HG03159 (cell line): ENCODE data around the gene CLDN14.

Experiments
- ATAC-seq: cut with Tn5 transposase; IDR thresholded peaks from one replicate; pipeline ENCODE4 v1.9.1; 2021; ENCODE audit warnings: mild to moderate bottlenecking, moderate library complexity; ENCODE audit not compliant: unreplicated experiment

The CLDN14 gene

DNA sequence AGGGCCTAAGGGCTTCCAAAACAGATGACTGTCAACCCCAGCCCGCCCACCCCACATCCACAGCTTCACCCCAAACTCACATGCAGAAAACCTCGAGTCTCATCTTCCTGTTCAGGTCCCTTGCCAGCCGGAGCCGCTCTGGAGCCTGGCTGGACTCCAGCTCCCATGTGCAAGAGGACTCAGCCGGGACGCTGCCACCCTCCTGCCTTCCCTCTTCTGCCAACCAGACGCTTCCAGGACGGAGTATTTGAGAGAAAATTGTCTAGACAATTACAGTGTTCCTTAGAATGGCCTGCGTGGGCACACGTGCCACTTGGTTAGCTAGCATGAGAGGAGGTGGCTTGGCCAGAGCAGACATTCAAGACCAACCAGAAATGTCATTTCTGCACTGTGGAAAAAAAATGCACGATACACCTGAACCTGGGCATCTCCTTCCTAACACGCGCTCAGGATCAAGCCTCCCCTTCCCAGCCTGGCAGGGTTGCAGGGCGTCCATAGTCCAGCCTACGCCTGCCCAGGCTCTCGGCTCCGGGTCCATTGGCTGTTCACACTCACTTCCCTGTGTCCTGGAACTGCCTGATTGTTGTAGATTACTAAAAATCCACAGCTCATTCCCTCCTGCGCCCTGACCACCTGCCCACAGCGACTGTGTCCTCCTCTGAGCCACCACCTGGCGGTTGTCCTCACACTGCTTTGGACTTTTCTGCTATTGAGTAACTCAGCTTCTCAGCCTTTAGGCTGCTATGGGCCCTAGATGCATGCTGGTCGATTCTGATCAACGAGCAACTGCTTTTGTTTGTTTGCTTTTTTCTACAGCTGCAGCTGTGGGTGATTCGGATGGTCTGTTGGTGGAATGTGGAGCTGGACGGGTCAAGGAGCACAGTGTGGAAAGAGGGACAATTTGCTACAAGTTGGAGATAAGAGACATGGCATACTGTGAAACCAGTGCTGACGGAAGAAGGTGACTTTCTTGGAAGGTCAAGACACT lies at the start of gene CLDN14:
CLDN14 (minus strand) TSS at position 708 of the 988 bp plus-strand sequence. CDS start 18,427 bp downstream, outside the sequence.
- ATAC-seq = no peak

DNA sequence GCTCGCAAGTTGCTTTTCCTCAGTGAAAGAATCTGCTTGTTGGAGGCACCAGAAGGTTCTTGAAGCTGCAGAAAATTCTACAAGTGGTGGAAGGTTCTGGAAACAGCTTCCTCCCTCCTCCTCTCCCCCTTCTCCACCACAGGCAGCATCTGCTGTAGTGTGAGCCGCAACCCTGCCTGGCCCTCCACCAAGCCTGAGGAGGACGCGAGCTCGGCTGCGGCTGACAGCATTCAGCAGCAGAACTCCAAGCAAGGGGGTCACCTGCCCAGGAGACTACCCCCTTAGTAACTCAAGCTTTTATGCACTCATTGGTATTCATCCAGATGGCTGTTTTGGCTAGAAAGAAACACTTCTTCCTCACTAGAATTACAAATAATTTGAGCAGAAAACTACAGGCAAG lies 48.8 kb upstream of the CLDN14 start:
- no peak for ATAC-seq

GRCh38 chr21:36527317-36527716 lies 47.4 kb upstream of the CLDN14 start:
- no peak for ATAC-seq

DNA sequence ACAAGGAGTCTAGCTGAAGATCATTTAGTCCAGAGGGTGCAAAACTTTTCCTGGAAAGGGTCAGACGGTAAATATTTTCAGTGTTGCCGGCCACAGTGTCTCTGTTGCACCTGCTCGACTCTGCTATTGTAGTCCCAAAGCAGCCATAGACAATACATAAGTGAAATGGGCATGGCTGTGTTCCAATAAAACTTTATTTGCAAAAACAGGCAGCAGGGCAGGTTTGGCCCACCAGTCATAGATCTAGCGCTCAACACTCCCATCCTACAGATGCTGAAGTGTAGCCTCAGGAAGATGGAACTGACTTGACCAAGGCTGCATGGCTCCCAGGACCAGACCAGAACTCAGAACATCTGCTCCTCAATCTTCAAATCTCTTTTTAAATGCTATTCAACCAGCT lies 46.2 kb upstream of the CLDN14 start:
- ATAC-seq = no peak

DNA sequence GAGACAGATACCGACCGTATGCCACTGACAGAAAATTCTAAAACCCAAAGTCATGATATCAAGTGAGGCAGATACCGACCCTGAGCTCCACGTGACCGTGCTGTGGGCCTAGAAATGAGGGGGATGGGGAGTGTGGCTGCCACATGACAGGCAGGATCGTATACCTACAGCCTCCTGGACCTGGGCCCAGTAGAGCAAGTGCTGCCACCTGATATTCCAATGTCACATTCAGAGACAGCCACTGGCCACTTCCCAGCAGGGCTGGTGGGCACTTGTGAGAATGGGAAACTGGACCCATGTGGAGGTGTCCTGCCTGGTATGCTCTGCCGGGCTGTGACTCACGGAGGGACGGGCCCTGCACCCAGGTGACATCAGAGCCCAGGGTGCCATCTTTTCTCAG lies 44.6 kb upstream of the CLDN14 start:
- ATAC-seq = no peak

- no peak for ATAC-seq
These were observed 42.4 kb upstream of the CLDN14 start for GRCh38 chr21:36522219-36522808.

GRCh38 chr21:36518883-36519492 lies 39.1 kb upstream of the CLDN14 start:
- no peak for ATAC-seq

GRCh38 chr21:36517366-36518075 lies 37.6 kb upstream of the CLDN14 start:
- no peak for ATAC-seq

- ATAC-seq = no peak
These were observed 36.4 kb upstream of the CLDN14 start for GRCh38 chr21:36516281-36516680.

DNA sequence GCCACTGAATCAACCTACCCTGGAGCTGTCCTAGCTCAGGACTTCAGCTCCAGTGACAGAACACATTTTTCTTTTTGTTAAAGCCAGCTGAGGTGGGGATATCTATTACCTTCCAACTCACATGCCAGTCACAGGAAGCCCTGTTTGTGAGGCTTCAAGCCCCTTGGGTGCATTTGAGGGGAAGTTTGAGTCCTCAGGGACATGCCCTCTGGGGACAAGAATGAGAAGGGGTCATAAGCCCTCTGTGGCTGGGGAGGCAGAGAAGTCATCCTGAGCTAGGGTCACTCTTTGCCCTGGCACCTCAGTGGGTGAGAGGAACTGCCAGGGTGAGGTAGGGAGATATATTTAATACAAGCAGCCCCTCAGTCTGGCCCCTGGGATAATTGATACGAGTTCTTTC lies 33.5 kb upstream of the CLDN14 start:
- ATAC-seq = no peak

DNA sequence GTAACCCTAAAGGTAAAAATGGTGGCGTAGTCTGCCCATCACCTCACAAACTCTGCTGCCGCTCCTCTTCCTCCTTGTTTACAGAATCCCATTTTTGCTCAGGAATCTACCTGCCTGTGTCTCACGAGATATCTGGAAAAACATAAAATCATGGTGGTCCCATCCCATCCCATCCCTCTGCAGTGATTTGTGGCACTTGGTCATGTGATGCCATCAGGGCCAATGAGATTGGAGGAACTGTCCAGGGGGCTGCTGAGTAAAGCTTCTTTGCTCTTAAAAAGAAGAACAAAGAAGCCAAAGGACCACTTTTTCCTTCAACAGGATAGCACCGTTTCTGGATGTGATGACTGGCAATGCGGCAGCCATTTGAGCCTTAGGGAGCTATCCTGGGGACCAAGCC lies 33.0 kb upstream of the CLDN14 start:
- ATAC-seq = no peak

DNA sequence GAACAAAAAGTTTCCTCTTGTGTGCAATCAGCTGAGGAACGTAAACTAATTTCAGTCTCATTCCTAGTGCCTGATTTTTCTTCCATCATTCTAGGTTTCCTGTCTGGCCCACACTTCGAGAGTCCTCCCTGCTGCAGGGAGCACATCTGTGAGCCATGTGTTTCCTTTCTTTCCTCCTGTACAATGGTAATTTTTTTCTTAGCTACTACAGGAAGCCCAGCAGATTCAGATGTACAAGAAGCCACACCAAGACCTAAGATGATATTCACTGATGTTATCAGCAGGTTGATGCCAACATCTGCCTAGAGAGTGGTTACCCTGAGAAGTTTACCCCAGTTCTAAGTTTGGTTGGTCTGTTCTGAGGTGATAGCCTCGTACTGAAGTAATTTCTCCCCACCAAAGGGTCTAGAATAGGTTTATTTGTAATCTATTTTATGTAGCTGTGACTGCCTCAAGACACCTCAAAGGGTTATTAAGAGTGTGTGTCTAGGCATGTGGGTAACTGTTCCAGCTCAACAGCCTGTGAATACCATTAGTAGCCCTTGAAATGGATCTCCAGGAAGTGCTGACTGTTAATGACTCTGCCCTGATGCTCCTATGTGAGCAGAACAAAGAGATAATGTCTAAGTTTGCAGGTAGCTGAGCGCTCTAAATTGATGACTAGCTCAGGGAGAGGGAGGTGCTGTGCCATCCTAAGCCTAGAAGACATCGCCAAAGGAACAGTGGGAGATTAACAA lies 31.7 kb upstream of the CLDN14 start:
- ATAC-seq = no peak

DNA sequence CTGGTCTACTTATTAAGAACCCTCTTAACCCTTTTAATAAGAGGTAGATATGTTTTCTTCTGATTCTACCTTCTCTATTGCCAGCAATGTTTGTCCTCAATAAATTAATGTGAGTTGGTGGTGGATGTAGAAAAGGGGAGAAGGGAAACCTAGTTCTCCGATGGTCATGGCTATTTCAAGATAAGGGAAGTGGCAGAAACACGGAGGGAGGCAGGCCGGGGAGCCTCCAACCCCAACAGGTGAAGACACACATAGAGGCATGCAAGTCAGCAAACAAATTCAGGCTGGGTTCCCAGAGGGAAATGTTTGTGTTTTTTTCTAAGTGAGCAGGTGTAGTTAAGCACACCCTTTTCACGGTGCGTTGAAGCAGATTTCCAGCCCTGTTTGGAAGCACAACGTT lies 31.0 kb upstream of the CLDN14 start:
- ATAC-seq = no peak

DNA sequence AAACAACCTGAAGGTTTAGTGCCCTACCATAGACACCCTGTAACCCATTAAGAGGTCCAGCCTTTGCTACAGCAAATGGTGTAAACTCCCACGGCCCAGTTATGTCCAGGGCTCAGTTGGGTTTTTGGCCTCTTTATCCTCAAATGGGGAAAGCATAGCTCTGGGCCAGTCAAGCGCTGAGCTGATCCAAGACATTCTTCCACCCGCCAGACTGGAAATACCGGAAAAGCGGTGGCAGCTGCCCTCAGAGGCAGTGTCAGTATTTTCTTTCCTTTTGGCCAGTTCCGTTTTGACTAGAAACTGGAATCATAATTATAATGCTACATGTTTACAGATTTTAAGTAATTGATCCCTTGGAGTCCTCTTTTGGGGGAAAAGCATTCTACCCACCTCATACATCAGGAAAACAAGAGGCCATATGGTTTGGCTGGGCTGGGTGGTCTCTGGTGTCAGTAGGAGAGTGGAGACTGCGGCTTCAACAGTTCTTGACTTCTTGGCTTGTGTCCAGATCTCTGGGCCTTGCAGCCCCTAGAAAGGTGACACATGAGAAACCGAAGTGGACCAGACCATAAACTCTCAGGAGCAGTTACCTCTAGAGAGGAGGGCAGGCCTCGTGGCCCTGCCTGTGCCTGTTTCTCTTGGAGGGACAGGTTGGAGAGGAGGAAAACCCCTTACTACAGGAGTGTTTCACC lies 30.2 kb upstream of the CLDN14 start:
- no peak for ATAC-seq

DNA sequence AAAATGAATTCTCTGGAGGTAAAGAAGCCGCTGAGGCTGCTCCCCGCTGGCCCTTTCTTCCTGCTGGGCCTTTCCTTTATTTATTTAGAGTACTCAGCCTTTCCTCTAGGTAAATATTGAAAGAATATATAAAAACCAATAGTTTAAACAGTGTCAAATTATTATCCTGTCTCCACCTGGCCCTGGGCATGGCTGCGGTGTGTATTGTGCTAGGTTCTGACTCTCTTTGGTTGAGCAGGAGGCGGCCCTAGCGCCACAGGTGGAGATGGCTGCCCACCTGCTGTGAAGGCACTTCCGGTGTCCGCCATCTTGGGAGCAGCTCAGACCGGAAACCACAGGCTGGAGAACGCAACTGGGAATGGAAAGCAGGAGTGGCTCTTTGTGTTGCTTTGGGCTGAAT lies 29.0 kb upstream of the CLDN14 start:
- ATAC-seq = no peak

GRCh38 chr21:36507397-36508018 lies 27.6 kb upstream of the CLDN14 start:
- ATAC-seq = no peak

GRCh38 chr21:36506482-36506881 lies 26.6 kb upstream of the CLDN14 start:
- ATAC-seq = no peak

DNA sequence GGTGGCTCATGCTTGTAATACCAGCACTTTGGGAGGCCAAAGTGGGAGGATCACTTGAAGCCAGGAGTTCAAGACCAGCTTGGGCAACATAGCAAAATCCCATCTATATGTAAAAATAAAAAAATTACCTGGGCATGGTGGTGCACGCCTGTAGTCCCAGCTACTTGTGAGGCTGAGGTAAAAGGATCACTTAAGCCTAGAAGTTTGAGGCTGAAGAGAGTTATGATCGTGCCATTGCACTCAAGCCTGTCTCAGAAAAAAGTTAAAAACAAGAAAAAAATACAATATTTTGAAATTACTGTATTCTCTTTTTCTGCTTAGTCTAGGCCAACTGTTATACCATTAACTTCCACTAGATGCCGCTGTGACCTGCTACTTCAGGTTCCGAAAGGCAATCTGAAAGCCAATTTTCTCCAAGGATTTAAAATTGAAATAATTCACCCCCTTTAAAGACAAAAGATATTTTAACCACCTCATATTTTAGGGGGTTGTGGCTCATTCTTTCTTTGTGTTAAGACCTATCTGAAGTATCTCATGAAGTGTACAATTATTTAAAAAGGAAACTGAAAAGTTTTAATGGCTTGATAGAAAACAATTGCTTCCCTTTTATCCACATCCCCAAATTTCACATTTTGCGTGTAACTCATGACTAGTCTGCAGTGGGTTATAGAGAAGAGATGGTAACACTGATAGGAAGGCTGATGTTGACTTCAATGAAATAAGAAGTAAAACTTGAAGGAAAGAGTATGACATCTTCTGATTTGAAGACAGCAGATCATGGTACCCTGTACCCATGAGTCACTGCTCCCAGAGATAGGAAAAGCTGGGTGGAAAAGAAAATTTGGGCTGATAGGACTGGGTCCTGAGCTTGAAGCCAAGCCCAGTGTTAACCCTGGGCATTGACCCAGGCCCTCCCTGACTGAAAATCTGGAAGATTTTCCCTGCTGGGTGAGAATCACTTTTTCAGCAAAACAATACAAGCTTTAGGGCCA lies 24.4 kb upstream of the CLDN14 start:
- ATAC-seq = no peak
